SHP77 treated with DMSO at 0.1 percent for 48 hours (cell line): ENCODE results near the gene AHCYL2.
"Not testable (repeated sequence)": the region's sequence is repeated elsewhere in the genome, so short reads cannot be mapped to it uniquely, and the experiment has no call there.

ENCODE experiments used
- DNase-seq: peaks from one replicate; lab custom pipeline; 2025; lab: John Stamatoyannopoulos, UW

The AHCYL2 gene

DNA sequence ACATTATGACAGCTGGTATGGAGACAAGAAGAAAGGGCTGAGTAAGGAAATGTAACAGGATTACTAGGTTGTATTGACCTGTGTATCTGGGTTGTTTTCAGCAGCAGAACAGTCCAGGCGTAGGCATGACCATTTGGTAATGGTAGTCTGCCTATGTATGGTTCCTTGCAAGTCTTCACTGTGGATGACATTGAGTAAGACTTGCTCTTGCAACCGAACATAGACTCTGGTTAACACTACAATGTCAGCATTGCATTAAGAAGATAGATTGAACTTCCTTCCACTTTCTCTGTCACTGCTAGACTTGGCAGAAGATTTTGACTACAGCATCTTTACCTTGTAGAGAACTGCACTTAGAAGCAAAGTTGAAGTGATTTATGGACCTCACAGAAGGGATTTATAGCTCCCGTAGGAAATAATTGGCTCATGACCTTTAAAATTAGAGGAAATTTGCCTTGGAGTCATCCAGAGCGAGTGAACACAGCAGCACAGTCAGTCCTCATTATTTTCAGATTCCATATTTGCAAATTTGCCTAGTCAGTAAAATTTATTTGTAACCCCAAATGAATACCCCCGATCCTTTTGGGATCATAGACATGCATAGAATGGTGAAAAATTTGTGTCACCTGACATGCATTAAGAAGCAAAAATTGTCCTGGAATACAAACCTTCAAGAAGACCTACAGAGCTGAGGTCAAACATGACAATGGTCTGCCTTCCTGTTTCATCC lies 129.8 kb downstream of the AHCYL2 start:
- DNase-seq = no peak

DNA sequence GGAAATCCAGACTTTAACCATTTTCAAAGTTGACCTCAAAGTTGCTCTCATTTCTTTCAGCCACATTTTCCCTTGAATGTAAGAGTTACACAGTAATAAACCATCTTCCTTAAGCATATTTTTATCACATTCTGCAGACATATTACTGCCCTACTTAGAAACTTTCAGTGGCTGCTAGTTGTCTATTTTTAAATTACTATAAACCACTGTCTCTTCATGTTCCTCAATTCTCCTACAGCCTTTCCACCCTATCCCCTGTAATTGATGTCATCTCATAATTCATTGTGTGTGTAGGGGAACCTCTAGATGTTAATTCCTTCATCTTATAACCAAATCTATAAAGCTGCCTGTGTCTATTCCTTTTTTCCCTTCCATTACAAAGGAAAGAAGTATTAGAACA lies 131.3 kb downstream of the AHCYL2 start:
- DNase-seq = no peak

DNA sequence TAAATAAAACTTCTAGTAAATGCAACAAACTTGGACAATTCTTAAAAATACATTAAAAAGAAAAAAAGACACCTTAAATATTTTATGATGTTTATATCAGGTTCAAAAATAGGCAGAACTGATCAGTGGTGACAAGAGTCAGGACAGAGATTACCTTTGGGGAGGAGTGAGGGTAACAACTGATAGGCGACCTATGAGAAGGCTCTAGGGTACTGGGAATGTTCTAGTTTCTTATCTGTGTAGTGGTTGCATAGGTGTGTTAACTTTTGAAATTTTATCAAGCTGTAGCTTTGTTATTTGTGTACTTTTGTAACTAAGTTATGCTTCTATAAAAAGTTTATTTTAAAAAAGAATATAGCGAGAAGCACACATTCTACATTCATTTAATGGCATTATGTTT lies 134.3 kb downstream of the AHCYL2 start:
- no peak for DNase-seq

DNA sequence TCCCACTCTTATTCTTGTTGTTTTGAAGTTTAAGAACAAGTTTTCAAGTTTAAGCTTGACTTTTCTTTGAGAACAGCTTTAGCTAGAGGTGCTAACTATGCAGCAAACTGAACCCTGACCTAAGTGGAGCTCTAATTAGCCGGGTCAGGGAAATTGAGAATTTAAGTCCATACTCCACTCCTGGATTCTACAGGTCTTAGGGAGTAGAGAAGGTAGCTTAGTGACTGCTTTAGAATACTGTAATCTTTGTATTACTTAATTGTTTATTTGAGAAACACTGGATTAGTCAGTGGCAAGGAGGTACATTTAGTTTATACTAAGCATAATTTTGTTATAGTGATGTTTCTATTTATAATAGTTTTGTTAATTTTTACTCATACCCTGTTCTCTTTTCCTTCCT lies 134.8 kb downstream of the AHCYL2 start:
- no peak for DNase-seq

DNA sequence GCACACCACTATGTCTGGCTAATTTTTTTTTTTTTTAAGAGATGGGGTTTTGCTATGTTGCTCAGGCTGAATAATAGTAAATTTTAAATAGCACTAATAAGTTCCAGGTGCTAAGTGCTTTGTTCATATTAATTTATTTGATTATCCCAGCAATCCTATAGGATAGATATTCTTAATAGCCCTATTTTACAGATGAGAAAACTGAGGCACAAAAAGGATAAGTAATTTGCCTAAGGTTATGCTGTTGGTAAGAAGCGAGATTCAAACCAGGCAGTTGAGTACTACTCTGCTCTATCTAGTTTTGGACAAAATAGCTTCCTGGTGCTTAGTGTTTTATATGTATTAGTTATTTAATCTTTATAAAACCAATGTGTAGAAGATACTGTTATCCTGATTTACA lies 136.9 kb downstream of the AHCYL2 start:
- no peak for DNase-seq

DNA sequence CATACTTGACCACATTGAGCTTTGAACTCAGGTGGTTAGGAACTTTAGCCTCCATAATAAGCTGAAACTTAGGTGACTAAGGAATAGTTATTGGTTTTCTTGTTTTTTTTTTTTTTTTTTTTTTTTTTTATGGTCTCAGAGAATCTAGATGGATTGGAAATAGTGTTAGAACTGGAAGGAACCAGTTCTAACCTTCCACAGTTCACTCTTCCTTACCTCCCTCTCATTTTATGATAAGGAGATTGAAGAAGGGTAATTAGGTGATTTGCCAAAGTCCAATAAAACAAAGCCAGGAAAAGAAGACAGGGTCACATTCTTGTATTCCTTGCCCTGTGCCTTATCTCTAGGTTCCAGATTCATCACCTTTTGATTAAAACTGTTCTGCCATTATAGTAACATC lies 137.7 kb downstream of the AHCYL2 start:
- DNase-seq = no peak

DNA sequence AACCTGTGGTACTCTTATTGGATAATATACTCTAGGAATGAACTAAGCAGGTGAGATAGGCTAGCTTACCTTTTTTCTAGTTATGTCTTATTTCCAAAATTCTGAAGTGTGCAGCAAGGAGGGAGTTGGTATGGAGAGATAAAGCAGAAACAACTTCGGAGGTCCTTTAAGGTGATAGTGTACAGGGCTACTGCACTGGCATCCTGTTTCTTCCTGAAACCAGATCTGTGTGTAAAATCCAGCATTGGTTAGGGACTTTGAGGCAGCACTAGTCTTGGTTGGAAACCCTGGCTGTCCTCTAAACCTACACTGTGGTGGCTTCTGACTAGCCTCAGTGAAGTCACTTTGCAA lies 142.5 kb downstream of the AHCYL2 start:
- no peak for DNase-seq

DNA sequence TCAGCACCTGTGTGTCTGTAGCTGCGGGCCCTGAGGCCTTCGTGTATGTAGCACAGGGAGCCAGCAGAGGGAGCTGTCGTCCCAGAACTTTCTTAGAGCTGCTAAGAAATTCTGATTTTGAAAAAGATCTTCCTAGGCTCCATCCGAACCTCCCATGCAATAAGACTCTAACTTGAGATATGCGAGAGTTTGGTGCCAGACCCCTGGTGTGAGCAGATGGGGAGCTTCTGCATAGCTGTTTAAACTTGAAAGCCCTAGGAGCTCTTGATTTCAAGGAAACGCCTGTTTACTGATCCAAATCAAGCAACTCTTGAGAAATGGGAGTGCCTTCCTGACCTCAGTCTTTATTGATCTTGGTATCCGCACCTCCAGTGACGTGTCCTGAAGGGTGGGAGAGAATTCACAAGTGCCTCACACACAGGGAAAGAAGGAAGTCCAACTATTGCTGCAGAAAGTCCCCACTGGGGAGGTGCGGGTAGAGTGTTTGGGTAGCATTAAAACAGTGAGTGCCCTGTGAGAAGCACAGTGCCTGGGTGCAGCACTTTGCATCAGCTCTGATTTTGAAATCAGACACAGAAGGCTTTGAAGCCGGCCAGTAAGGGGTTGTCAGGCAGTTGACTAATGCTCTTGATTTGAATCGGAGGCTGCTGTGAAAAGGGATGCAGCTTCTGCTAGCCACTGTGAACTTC lies 143.0 kb downstream of the AHCYL2 start:
- DNase-seq = peak; percentile 13

DNA sequence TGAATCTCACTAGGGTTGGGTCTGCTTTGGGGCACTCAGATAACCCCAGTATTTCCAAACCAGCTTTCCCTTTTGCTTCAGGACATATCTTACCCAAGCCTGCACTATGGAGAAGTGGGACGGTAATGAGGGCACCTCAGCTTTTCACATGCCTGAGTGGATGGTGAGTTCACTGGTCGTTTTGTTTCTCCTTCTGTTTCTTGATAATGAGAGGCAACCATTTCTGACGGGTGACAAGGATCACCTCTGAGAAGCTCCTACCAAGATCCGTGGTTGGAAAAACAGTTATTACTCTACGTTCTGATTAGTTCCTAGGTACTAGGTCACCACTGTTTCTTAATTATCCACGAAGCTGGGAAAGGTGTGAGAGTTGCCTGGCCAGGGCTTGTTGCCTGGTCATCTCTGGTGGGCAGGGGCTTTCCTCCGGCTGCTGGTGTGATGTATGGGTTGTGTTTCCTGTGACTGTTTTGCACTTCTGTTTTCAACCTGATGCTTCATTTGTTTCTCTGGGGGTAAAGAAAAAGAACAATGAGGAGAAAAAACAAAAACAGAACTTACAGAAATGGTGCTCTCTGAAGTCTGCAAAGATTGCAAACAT lies 143.7 kb downstream of the AHCYL2 start:
- DNase-seq = no peak

DNA sequence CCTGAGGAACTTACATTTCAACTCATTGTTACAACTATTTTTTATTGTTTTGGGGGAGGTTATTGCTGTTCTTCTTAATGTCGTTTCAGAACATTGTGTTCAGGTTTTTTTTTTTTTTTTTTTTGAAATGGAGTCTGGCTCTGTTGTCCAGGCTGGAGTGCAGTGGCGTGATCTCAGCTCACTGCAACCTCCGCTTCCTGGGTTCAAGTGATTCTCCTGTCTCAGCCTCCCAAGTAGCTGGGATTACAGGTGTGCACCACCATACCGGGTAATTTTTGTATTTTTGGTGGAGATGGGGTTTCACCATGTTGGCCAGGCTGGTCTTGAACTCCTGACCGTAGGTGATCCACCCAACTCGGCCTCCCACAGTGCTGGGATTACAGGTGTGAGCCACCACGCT lies 144.6 kb downstream of the AHCYL2 start:
- DNase-seq = not testable (repeated sequence)

DNA sequence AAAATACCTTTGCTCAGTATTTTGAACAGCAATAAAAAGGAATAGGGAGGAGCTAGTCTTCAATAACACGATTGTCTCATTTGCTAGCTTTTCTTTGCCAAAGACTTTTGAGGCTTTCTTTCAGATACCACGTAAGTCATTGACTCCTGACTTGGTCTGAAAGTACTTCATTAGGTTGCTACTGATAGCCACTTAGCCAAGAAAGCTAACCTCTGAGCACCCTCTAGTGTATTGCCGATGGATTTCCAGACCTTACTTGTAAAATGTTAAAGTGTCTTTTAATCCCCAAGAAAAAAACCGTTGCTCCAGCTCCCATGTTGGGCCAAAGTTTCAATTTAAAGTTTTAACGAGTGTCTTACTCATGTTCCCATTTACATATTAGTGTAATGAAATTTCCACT lies 146.0 kb downstream of the AHCYL2 start:
- no peak for DNase-seq

DNA sequence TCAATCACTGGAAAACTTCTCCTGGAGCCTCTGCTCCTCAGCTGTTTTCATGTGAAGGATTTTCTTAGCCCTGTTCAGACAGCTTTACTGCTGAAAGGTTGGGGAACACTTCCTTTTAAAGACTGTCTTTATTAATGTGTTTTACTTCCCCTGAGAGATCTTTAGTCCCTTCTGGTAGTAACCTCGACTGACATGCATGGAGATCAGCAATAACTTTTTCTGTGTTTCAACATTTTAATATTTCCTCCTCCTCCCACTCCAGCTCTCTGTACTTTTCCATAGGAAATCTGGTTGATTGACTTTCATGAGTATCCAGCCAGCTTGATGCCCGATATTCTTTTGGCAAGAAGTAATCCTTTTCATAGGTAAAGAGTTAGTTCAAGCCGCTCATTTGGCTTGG lies 146.7 kb downstream of the AHCYL2 start:
- DNase-seq = no peak

DNA sequence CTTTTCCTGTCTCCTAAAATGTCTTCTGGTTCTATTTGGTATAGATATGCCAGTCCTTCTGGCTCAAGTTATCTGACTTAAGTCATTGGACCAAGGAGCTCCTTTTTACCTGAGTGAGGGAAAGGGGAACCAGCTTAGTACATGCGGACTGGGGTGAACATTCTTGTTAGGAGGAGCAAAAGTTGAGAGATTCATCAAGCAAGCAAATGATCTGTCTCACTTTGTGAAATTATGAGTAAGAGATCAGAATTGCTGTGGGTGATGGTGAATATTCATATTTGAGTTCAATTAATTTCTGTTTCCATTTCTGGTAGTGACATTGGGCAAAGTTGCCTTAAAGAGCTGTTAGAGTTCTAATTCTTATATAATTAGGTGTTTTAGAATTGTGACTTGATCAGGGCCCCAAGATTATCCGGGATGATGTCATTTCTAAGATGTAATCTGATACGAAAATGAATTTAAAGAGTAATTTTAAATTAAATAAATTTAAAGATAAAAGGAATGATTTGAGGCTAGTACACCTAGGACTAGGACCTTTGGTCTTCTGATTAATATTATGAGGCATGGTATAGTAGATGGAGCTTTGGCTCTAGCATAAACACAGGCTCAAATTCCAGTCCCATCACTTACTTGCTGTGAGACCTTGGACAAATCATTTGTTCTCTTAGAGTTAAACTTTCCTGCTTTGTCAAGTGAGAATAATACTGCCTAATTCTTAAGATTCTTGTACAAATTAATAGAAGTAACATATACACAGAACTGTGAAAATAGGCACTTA lies 149.0 kb downstream of the AHCYL2 start:
- no peak for DNase-seq

DNA sequence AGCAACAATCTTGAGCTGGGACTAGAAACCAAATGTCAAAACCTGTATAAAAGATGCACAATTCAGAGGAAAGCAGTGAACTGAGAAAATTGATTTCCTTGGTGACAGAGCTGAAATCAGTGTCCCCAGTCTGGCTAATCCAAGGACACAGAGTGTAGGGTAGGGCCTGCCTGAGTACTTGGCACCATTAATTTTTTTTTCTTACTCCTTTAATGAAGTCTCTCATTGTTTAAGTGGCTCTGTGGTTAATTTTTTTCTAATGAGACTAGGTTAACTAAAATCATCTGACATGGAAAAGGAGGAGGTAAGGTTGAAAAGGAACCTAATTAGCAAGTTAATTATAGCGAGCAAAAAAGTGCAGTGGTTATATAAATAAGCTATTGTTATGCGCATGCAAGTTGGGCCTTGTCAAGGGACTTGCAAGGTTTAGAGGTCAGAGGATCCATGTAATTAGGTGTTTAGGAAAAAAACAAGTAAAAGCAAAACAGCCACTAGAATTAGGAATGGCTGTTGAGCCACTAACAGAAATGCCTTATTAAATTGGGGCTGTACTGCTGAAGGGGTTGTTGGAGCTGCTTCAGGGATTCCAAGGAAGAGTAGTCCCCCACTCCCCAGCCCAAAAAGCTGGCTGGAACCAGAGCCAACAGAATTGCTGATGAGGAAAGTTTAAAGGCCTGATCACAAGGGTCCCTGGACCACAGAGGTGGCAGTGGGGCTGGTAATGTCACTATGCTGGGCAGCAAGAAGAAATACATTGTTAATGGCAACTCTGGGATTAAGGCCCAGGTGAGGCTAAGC lies 150.5 kb downstream of the AHCYL2 start:
- no peak for DNase-seq

DNA sequence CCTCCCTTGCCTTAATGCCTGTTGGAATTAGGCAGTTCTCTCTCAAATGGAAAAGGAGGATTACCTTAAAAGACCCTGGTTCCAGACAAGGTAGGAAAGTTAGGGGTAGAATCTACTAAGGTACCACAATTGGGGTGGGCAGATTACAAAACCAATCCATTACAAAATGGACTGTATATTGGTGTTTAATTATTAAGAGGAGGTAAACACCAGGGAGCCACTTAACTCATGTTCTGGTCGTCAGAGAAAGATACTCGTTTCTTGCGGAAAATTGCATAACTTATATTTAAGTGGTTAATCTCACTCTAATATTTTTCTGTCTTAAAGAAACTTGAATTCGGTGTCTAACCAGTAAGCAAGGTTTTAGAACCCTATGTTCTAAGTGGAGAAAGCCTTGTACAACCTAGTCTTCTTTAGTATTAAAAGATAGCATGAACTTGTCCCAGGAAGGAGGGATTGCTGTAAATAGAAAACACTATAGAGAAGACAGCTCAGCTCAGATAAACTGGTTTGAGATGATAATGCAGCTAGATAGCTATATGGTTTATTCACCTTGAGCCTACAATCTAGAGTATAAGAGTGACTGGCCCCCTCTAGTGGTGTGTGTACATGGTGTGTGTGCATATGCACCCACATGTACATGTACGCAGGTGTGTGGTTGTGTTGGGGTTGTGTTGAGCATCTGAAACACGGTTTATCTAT lies 151.4 kb downstream of the AHCYL2 start:
- DNase-seq = peak; percentile 31

DNA sequence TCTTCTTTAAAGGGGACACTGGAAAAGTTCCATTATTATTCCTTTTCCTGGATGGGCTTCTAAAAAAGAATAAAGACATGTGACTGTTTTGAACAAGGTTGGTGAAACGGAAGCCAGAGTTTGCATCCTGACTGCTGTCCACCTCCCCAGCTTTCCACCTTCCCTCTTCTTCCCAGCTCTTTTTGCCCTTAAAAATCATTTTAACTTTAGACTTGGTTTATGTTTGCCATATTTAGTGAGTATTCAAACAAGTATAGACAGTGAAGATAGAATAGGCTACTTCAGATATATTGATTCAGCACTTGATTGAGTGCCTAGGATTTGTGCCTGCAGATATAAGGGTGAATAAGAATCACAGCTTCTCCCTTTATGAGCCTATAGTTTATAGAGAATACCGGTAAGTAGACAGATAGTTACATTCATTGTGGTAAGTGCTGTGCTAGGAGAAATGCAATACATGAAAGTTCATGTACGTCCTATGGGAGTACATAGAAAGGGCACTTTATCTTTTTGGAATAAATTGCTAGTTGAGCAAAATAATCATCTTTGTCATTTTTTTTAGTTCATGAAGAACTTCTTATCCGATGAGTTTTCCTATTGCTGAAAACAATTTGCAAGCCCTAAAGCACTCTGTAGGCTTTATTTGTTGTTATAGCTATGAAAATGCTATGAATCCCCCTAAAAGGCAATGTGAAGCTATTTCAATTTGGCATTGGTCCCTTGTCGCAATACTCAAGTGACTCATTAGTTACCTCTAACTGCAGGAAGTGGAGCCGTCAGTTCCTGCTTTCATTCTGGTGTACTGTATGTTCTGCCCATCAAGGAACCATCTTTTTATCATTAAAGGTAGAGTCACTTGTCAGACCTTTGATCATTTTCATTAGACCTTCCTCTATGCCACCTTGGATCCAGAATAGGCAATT lies 152.2 kb downstream of the AHCYL2 start:
- DNase-seq = no peak

DNA sequence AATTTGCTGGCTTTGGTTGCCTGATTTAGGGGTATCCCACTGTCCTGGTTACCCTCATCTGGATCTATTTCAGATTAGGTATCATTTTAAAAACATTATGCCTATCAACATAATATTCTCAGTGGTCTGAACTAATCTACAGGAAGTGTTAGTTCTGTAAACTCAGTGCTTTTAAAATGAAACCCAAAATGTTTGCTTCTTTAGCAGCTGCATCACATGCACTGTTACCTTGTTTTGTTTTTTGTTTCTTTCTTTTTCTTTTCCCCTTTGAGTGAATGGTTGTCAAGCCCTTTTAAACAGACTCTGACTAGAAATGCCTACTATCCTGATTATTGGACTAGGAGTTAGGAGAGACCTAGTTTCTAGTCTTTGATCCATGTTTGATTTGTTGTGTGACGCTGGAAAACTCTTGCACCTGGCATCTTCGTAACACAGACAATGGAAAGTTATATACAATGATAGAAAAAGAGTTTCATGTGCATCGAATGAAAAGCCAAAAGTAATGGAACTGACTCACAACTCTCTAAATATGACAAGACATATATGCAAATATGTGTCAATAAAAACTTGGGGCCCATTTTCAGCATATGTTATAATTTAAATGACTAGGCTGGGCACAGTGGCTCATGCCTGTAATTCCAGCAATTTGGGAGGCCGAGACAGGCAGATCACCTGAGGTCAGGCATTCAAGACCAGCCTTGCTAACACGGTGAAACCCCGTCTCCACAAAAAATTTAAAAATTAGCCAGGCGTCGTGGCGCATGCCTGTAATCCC lies 157.1 kb downstream of the AHCYL2 start:
- no peak for DNase-seq

DNA sequence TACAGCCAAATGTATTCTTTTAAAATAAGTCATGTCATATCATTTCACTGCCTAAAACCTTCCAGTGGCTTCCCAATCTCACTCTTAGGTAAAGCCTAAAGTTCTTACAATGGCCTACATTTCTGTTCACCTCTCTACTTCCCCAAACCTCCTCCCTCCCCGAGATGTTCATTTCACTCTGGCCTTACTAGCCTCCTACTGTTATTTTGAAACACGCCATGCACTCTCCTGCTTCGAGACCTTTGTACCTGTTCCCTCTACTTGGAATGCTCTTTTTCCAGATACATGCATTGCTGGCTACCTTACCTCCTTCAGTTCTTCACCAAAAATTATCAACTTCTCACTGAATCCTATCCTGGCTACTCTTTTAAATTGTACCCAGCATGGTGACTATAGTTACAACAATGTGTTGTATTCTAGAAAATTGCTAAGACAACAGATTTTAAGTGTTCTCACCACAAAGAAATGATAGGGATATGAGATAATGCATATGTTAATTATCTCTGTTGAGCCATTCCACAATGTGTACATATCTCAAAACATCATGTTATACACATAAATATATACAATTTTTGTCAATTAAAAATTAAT lies 158.8 kb downstream of the AHCYL2 start:
- no peak for DNase-seq

DNA sequence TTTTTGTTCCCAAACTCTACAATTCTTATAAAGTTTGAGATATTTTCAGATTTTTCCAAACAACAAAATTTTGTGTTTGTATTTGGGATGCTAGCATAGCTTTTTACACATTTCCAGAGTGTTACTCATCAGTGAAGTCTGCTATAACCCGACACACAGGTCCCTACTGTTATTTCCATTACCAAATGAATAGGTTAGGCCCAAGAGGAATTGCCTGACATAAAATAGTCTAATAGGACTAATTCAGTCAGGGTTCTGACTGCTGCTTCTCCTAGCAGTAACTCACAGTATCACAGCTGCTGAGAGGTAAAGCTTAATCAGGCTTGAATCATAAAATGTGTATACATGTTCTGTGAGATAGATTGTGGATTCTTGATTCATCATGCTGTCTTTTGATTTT lies 160.3 kb downstream of the AHCYL2 start:
- DNase-seq = no peak
